Forelimb muscle (tissue), 1 donor: Measurements from ENCODE around the gene LYRM1. TPM values are rescaled to one million over a fixed set of nuclear protein-coding genes. Genes with fewer than 3 reads are reported as not detected.

ENCODE experiments used
- DNase-seq: peaks from one replicate; pipeline ENCODE4 v3.0.0-alpha.2; 2013; ENCODE audit warnings: low read depth
- polyA plus RNA-seq: library from polyadenylated mRNA; unstranded; fragments of 120-200 nt; gene quantifications from one replicate; pipeline ENCODE4 v1.2.1, GENCODE V29; 2013; ENCODE audit not compliant: insufficient read length

Gene LYRM1
- polyA plus RNA-seq, 1 donor: 17.8 TPM

DNA sequence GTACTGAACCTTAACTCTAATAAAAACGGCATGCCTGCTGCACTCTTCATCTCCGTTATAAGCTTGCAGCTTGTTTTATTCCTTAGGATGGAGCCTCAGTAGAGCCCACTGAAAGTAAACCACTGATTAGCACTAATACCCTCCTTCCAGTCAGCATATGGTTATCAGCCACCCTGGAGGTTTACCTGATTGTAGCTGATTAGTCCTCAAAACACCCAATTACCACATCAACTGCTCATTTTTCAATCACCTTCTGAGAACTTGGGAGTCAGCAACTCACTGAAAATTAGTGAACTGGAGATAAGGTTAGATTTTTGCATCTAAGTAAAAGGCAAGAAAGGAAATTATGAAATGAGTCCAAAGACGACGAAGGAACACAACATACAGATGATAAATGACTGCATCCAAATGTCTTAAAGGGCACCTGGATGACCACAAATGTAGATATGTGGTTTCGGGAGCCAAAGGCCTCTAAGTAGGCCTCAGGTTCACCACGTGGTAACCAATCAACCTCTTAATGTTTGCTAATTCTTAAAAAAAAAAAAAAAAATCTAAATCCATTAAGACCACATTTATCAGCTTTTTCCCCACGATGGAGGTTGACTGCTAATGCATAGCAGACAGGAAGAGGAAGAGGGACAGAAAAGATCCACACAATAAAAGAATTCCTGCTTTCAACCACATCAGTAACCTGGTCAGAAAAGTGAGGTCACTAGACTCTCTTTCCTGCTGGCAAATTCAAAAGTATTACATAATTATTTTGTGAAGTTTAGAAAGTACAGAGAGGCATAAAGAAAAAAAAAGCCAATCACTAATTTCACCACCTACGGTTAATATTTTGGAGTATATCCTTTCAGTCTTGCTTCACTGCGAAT is 28.4 kb upstream of the LYRM1 start:
- DNase-seq: no peak

DNA sequence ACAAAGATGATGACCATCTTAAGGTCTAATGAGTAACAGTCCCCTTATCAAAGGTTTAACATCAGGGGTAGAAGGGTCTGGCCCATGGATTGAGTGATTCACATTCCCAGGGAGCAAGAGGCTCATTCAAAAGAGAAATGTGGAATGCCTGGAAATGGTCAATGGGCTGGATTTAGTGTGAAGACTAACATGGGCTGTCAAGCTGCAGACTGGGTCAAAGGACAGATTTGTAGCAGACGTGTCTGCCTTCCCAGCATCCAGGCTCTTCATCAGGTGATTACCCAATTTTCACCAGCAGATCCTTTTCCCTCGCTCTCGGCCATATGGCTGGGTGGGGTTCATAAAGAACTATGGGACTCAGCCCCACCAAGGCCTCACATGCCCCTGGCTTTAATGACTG is 27.2 kb upstream of the LYRM1 start:
- DNase-seq: no peak

DNA sequence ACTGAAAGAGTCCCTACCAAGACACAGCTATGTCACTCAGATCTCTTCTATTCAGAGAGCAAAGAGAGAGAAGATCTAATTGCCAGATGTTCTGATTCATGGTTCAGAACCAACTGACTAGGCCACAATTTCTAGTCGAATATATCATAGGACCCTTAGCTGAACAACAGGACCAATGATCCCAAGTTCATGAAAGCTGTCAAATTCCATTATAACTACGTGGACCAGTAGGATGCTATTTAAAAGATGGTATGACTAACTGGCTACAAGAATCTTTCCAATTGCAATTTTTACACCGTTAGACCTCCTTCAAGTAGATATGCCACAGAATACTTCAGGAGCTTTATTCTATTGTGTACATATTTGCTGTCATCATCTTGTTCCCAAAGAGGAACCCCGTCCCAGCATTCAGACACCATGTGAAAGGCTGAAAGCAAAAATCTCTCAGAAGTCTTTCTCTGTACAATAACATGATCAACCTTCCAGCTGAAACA is 26.4 kb upstream of the LYRM1 start:
- no peak for DNase-seq

DNA sequence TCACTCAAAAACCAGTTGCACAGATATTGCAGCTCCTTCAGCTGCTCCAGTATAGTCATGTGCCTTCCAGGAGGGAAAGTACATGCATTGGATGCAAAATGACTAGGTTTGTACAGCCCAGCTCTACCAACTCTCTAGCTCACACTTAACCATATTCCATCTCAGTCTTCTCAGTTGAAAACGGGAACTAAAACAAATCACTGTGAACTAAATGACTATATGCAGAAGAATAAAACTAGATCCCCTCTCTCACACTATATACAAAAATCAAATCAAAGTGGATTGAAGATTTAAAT is 25.3 kb upstream of the LYRM1 start:
- DNase-seq: no peak

DNA sequence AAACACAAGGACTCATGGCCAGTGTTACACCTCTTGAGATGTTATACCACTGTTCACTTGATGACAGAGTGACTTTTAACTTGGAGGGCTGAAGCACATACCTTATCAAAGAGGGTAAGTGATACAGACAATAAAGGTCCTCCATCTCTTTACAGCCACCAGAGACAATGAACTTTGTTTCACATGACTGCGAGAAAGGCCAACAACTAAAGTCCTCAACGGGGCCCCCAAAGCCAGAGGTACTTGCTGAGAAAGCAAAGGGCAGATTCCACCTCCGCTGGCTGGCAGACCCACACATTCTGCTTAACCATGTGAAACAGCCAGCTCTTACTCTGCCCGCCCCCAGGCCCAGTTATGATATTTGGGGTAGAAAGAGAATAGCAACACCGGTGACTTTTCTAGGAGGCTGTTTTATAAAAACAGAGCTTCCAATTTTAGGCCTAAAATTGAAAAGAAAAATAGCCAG is 21.9 kb upstream of the LYRM1 start:
- no peak for DNase-seq

DNA sequence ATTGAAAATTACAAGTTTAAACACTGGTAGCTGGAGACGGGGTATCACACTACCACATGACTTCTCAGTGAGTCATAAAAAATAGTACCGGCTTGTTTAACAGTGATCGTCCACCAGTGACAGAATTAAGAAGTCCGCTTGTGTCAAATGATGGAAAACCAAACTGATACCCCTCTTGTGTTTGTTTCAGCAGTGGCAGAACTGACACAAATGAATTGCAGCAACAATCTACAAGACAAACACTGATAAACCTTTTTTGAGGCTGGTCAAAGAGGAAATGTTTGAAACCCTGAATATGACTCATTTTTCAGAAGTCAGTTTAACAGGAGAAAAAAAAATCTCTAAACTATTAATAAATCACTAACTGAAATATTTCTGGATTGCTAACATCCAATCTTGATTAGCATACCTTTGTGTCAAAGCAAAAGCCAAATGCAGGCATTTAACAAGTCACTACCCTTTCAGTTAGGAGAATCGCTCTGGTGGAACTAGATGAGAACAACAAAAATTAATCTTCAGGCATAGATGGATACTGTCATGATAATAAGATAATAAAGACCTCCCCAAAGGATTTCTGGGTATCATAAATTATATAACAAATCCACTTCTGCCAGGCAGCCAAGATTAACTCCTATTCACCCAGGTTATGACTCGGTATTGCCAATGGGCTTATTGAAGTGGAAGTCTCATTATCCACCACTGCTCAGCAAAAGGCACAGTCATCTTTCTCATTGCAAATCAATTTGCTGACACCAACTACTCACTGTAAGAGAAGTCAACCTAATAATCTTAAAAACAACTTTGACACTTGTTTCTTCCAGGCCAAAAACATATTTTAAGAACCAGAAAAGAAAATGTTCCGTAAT is 21.2 kb upstream of the LYRM1 start:
- DNase-seq: no peak

DNA sequence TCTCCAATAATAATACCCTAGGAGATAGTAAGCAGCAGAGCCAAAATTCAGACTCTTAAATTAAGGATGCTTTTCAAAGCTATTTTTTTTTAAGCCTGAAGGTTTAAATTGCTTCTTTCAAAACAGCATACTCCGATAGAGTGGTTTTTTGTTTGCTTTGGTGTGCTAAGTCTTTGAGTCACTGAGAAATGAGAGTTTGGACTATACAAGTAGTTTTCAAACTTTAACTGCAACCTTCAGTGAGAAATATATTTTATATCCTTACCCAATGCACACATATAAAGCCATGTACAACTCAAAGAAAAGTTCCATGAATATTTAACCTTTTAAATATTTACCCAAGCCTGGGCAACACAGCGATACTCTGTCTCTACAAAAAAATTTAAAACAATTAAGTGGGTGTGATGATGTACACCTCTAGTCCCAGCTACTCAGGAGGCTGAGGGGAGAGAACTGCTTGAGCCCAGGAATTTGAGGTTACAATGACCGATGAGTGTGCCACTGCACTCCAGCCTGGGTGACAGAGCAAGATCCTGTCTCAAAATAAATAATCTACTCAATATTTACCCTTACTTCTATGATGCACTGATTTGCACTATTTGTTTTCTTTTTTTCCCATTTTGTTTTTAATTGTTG is 19.6 kb upstream of the LYRM1 start:
- no peak for DNase-seq

DNA sequence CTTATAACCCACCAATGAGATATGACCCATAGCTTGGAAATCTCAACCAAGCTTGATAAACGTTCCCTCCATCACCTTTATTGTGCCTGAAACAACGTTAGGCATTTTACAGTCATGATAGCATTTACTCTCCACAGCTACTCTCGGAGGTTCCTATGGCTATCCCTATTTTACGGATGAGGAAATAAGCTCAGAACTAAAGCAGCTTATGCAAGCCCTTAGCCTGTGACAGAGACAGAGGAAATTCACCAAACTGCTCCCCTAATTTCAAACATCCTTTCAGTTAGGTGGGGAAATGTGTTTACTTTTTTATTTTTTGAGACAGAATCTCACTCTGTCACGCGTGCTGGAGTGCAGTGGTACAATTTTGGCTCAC is 19.1 kb upstream of the LYRM1 start:
- no peak for DNase-seq

DNA sequence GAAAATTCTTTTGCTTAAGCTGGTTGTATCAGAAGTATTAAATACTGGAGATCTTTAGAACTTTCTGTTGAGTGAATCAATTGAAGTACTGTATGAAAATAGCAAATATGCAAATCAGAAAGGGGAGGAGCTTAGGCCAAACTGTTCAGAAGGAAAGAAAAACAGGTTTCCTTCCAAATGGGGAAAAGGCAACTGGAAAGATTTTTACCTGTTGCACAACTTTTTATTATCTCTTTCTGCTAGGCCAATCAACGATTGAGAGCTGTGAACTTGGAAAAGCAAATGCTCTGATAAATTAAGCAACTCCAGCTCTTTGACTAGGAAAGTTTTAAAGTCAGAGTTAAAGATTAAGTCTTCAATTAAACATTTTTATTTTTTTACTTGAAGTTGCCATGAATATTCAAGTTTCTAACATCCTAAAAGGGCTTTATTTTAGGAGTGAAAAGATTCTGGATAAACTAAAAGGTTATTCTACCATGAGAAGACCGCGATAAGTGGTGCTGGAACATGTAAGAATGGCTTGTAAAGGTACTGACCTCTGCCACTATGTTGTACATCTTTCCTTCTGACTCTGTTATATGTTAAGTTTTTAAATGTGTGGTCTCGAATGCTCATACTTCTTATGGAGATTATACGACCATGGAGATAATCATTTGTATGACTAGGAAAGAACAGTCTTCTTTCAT is 16.9 kb upstream of the LYRM1 start:
- no peak for DNase-seq

DNA sequence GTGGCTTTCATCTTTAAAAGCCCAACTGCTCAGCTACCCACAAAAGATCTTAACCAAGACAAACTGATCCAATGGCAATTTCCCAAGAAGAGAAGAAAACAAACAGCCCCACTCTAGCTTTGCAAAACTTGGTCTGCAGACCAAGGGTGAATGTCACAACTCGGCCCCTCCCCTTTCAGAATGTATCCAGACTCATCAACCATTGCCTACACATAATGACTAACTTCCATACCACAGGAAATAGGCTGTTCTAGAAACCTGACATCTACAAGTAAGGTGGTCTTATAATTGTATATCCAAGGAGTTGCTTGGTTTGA is 16.4 kb upstream of the LYRM1 start:
- no peak for DNase-seq

DNA sequence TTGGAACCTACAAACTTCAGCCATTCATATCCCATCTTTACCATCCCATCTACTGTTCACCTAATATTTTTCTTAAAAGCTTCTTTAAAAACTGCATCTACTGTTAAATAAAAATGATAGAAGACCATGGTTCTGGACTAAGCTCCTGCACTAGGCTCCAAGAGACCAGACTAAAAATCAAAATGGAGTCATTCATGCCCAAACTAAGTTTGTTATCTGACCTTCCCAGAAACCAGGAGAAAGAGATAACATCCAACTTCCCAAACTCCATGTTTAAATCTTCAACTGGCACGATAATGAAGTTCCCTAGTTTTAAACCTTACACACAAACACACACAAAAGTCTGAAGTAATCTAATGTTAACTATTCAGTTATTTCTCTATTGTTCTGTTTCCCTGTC is 14.3 kb upstream of the LYRM1 start:
- DNase-seq: no peak

DNA sequence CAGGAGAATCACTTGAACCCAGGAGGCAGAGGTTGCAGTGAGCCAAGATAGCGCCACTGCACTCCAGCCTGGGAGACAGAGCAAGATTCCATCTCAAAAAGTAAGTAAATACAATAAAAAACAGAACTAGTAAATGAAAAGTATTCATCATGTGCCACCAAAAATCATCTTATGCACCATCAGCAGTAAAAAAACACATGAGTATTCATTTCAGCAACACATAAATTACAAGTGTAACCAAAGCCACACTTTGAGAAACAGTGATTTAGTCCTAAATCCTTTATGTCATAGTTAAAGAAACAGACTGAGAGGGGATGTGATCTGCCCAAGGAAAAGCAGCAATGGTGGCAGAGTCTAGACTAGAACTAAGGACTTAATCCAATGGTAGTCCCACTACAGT is 13.4 kb upstream of the LYRM1 start:
- no peak for DNase-seq

DNA sequence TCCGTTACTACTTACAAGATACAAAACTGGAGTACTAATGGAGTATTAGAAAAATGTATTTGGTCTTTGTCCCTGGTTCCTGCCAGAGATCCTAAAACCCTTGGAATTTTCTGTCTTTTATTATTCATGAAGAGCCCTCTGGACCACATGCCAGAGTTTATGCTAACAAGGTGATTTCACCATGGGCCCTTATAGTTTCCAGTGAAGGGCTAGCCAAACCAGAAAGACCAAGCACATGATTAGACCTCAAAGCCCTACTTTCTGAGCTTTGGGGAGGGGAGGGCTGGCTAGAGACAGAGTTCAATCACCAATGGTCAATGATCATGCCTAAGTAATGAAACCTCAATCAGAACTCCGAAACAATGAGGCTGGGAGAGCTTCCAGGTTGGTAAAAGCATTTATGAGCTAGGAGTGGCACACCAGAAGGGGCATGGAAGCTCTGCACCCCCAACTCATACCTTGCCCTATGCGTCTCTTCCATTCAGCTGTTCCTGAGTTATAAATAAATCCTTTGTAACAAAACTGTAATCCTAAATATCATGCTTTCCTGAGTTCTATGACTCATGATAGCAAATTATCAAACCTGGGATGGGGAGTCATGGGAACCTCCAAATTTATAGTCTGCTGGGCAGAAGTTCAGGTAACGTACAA is 10.8 kb upstream of the LYRM1 start:
- DNase-seq: no peak

DNA sequence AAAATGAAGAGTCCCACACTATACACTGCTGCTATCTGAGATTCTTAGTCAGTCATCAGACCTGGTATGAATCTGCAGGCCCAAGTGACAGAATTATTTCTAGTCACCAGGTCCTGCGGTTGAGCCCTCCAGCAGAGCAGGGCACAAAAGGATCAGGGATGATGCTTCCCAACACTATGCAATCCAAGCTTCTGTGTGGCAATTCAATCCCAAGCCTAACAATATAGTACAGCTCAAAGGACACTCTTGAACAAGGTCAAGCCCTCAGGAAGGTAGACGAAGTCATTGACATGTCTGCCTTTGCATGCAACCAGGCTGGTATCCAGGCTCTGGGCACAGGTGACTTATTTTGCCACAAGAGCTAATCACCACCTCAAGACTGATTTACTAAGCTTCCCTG is 6.2 kb upstream of the LYRM1 start:
- no peak for DNase-seq

DNA sequence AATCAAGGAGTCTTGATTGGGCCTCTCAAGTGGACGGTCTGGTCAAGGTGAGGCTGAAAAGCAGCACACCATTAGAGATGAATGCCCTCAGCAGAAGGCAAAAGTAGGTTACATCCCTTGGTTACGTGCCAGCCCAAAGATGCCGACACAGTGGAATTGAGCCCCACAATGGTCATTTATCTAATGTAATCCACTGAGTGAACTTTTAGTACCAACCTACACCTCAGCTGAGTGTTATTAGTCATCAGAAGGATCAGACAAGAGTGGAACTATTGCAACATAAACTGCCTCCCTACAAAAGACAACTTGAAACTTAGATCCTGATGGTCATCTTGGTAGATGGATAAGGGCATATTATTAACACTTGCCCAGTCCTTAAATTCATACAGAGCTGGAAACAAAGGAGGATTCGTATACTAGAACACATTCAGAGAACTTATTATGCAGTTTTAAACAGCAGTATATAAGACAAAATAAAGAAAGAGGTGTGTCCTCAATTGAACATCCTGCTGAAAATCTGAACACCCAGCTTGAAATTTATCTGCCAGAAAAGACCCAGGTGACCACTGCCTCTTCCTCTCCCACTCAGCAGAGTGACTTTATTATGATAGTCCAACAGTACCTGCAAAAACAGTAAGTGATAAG is 3.2 kb upstream of the LYRM1 start:
- no peak for DNase-seq

DNA sequence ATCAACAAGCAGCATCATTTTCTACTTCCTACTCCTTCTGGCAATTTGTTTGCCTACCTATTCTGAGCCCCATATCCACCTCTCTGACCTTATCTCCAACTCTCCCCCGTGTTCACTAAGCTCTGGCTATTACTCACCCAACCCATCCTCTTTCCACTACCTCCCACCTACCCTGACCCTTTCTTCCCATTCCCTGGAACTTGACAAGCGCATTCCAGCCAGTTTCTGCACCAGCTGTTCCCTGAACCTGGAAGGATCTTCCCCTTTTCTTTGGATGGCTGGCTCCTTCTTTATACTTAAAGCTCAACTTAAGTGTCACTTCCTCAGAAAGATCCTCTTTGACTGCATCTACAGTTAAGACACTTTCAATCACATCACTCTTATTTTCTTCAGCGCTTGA is 2.6 kb upstream of the LYRM1 start:
- no peak for DNase-seq

DNA sequence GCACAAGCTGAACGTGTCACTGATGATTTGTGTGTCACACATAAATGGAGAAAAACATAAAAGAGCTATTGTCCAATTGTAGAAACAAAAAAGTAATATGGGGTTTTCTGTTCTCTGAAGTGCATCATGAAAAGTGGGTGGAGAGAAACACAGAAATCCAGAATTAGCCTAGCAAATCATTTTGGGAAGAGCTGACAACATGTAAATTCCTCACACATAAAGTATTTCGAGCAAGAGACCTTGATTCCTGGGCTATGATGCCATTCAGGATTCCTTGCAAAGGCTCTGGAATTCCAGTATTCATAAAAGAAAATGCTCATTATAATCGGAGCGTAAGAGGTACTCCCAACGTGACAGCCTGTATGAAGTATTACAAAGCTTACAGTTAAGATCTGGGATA is 1.5 kb upstream of the LYRM1 start:
- no peak for DNase-seq

DNA sequence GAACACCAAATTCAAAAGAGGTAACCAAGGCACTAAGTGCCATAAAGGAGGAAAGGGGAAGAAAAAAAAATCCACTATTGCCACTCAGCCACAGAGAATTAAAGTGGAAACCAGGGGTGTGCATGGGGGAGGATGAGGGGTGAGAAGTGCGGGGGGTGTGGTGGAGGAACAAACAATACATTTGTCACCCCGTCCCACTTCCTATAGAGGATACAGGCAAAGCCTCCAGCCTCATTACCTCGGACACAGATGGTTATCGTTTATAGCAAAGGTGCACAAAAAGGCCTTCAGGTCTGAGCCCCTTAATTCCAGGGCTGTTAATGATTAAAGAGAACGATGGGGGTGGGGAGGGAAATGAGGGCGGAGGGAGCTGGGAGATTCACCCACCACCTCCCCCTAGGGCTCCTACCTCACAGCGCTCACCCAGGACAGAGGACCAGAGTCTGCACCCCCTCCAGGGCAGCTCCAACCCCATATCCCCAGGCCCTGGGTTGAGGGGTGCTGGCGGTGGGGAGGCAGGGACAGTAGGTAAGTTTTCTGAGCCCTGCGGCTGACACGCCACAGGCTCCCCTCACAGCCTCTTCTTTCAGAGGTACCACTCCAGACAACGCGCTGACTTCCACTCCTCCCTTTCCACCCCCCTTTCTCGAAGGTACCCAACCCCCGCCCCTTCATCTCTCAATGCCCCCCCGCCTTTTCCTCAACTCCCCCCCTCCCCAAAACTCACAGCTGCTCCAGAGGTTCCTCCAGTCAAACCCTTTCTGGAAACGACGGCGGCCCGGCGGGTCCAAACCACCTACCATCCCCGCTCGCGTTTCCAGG is 883 bp upstream of the LYRM1 start:
- peak; percentile 20 for DNase-seq

DNA sequence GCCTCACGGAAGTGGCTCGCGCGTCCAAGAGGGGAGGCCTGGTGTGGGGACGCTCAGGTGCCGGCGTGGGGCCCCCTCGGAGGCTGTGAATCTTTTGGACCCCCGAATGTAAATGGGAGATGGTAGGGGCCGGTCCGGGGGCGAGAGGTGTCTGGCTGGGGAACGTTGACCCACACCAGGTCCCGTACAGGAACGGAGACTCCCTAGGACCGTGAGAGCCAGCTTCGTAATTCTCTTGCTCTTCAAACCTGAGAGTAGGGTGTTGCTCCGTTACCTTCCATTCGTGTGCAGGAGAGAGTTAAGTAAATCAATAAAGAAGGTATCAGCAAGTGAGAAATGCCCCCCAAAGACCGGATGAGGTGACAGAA is 481 bp downstream of the LYRM1 start:
- DNase-seq: no peak

DNA sequence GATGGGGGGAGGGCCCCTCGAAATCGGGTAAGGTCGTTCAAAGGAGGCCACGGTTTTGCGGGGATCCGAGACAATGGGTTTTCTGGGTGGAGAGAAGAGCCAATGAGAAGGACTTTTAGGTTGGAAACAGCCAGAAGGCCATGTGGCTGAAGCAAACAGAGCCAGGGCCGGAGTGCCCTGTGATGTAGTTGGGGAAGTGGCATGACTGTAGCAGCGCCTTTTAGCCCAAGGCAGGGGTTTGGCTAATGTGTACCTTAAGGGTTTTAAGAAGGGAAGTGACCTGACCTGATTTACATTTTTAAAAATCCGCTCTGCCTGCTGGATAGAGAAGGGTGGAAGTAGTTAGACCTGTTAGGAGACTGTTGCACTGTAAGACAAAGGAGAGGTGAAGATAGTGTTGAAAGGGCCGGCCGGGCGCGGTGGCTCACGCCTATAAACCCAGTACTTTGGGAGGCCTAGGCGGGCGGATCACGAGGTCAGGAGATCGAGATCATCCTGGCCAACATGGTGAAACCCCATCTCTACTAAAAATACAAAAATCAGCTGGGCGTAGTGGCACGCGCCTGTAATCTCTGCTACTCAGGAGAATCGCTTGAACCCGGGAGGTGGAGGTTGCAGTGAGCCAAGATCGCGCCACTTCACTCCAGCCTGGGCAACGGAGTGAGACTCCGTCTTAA is 1.0 kb downstream of the LYRM1 start:
- DNase-seq: no peak
